Psoas muscle (tissue), 8 donors: ENCODE results near the gene MAMDC4. TPM values are rescaled to one million over a fixed set of nuclear protein-coding genes. Genes with fewer than 3 reads are reported as not detected.

Experiments
- ATAC-seq, 4 donors: fragments of 200-7000 bp; cut with Tn5 transposase; one replicate each; pipeline ENCODE4 v1.9.1; 2020; ENCODE audit warnings: moderate library complexity in 3 of 4, mild to moderate bottlenecking in 2 of 4
- DNase-seq, 2 donors: peaks; one replicate each; pipeline ENCODE4 v3.0.0-alpha.2; 2020
- H3K27ac ChIP-seq: fragments of 200-600 bp; one replicate; pipeline ENCODE4 v1.8.0; 2022
- H3K27me3 ChIP-seq, 3 donors: fragments of 200-600 bp in 1 of 3; one replicate each; pipeline versions ENCODE4 v1.6.1 to v1.8.0; 2013 to 2022; ENCODE audit warnings: low read length in 2 of 3, mild to moderate bottlenecking in 2 of 3, moderate library complexity in 1 of 3; ENCODE audit not compliant: insufficient read depth in 3 of 3
- H3K36me3 ChIP-seq, 2 donors: fragments of 200-600 bp in 1 of 2; one replicate each; pipeline versions ENCODE4 v1.6.1 to v1.8.0; 2013 to 2022; ENCODE audit warnings: low read depth in 1 of 2, mild to moderate bottlenecking in 1 of 2, moderate library complexity in 1 of 2; ENCODE audit not compliant: insufficient read depth in 1 of 2
- H3K4me1 ChIP-seq: fragments of 200-600 bp; one replicate; pipeline ENCODE4 v1.8.0; 2022
- H3K4me3 ChIP-seq: fragments of 200-600 bp; one replicate; pipeline ENCODE4 v1.8.0; 2022; ENCODE audit warnings: mild to moderate bottlenecking
- H3K9me3 ChIP-seq: fragments of 200-600 bp; one replicate; pipeline ENCODE4 v1.8.0; 2022
- WGBS, 3 donors: extraction: QIAGEN DNeasy Blood & Tissue Kit; methylation state at CpG; one replicate each; pipeline versions ENCODE4 v1.1.6 to v1.1.7; 2013; 5-methylcytosine and 5-hydroxymethylcytosine counted together
- intact Hi-C, 2 donors: fragments of 100-400 bp; cut with DNase I; formaldehyde crosslinking; loops; one replicate each; pipeline versions ENCODE4 v1.11.0 to v1.14.2; 2022
- polyA plus RNA-seq, 3 donors: library from polyadenylated mRNA; stranded (reverse); fragments of 200-250 nt; gene quantifications; one replicate each; pipeline ENCODE4 v1.2.3, GENCODE V29; 2013
- total RNA-seq, 4 donors: library from RNA; stranded (reverse); fragmentation: NEBNext Ultra II Directional in 2 of 4; extraction: Animal tissue kit (Norgen Biotek cat#: 25700) in 2 of 4; gene quantifications; one replicate each; pipeline versions ENCODE4 v1.2.1 to v1.2.4, GENCODE V29; 2021 to 2023
- TF ChIP-seq, protein P1 (sequence below): fragments of 200-600 bp; IDR thresholded peaks from one replicate; pipeline ENCODE4 v1.8.0; 2022; ENCODE audit warnings: antibody characterized with exemption
- donor health status: healthy with polysubstance abuse.
- donor health status: DM: no; HTN: no; CAD: no; lungs with moderate emphysema.
- donor health status: Bipolar disorder and iron deficiency.
- donor health status: healthy.
- donor health status: DM: yes; HTN: yes; CAD: no.
- donor health status: DM: no; HTN: no; CAD: no.
- donor health status: DM: no; HTN: no; CAD: no.
- donor health status: DM: yes; HTN: yes; CAD: no.

The MAMDC4 gene
- total and polyA plus RNA-seq, 7 donors, result 1.7 to 7.9 (median 2.9) TPM

DNA sequence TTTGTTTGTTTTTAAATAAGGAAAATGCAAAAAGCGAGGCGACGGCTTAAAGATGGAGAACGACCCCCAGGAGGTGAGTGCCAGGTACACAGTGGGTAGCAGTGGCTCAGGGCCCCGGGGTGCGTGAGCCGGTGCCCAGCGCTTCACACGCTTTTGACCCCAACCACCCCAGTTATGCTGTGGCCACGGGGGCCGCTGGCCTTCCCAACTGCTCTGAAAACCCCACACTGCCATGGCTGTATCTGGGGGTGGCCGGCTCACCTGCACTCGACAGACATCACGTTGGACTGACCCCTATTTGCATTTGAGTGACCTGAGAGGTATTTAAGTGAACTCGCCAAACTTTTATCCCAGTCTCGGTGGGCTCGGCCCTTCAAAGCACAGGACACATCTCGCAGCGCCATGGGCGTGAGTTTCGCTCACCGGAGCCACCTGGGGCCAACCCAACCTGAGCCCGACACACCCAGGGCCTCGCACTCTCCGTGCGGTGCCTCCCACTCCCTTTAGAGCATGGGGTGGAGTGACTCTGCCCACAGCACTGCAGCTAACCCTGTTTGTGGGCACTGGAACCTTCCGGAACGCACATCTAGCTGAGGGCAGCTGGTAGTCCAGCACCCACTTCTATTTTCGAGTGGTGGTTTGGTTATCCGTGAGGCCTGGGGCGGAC is 23.5 kb upstream of the MAMDC4 start:
- Histone ChIP-seq H3K36me3 (peaks cover 0 to 87% of the 10 kb centered on the region in 2 donors), H3K4me1 (no peaks in the 10 kb centered on the region), H3K9me3 (no peaks in the 10 kb centered on the region), H3K27ac (no peak overlapping the region), H3K4me3 (no peak overlapping the region), H3K27me3 (no peaks in the 10 kb centered on the region)
- ATAC-seq (no peak), DNase-seq (no peak)
- 94 to 95% (median 94%) methylated on average over 30 to 31 of the region's 31 CpGs for WGBS, 3 donors
- intact Hi-C loops, result no loop called here
- TF ChIP-seq, protein P1, sequence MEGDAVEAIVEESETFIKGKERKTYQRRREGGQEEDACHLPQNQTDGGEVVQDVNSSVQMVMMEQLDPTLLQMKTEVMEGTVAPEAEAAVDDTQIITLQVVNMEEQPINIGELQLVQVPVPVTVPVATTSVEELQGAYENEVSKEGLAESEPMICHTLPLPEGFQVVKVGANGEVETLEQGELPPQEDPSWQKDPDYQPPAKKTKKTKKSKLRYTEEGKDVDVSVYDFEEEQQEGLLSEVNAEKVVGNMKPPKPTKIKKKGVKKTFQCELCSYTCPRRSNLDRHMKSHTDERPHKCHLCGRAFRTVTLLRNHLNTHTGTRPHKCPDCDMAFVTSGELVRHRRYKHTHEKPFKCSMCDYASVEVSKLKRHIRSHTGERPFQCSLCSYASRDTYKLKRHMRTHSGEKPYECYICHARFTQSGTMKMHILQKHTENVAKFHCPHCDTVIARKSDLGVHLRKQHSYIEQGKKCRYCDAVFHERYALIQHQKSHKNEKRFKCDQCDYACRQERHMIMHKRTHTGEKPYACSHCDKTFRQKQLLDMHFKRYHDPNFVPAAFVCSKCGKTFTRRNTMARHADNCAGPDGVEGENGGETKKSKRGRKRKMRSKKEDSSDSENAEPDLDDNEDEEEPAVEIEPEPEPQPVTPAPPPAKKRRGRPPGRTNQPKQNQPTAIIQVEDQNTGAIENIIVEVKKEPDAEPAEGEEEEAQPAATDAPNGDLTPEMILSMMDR, result no peak

DNA sequence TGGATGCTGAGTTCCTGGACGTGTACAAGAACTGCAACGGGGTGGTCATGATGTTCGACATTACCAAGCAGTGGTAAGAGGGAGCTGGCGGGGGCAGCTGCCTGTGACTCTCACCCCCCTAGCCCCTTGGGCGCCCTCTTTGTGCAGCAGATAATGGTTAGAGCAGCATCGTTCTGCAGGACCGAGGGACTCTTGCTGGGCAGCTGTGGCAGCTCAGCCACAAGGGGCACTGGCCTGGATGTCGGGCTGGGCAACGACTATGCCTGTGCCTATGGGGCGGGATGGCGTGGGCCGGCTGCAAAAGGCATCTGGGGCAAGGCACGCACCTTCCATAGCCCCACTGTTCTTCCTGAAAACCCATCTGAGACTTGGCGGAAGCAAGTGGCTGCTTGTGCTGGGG is 22.7 kb upstream of the MAMDC4 start:
- Histone ChIP-seq H3K27ac (no peak overlapping the region), H3K4me1 (no peaks in the 10 kb centered on the region), H3K27me3 (no peaks in the 10 kb centered on the region), H3K36me3 (peaks cover 0 to 87% of the 10 kb centered on the region in 2 donors), H3K4me3 (no peak overlapping the region), H3K9me3 (no peaks in the 10 kb centered on the region)
- no peak for DNase-seq
- TF ChIP-seq, protein P1, result no peak
- 87 to 91% (median 90%) methylated on average over 14 of the region's 14 CpGs for WGBS, 3 donors
- no peak for ATAC-seq
- intact Hi-C loops, result no loop called here

DNA sequence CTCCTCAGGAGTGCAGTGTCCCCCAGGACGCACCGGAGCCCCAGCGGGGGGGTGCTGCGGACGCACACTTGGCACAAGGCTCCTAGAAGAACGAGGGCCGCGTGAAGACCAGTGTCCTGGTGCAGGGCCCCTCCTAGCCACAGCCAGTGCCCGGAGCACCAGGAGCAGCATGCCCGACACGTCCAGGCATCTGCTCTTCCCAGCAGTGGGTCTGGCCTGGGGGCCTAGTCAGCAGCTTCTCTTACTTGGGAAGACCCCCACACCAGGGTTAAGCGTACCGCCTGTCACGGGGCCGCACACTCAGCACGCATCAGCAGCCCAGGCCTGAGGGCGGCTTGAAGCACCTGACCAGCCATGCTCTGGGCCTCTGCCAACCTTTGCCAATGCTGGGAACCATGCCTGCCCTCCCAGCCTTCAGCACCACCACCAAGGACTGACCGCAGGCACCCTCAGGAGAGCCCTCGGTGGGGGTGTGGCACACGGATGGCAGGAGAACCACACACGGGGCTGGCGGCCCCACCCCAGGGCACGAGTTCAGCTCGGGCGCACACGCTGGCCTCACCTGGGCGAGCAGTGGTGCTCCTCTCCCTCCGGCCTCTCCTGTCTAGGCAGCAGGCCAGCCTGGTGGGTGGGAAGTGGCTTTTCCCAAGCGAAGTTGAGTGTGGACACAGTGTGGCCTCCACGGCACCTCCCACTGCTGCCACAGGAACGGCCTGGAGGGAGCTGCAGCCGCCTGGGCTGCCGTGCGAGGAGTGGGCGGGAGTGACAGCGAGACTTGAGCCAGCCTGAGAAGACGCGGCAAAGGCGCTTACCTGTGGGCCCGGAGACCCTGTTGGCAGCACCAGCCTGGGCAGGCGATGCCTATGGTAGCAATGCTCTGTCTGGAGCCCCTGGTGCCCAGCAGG is 21.9 kb upstream of the MAMDC4 start:
- no peaks in the 10 kb centered on the region for H3K27me3 ChIP-seq
- peaks cover 0 to 81% of the 10 kb centered on the region in 2 donors for H3K36me3 ChIP-seq
- intact Hi-C loops, result no loop called here
- 89 to 93% (median 92%) methylated on average over 41 of the region's 41 CpGs for WGBS, 3 donors
- H3K4me3 ChIP-seq, result no peak overlapping the region
- DNase-seq (no peak), ATAC-seq (peak in 1 of 4 donors; percentile 9)
- no peaks in the 10 kb centered on the region for H3K4me1 ChIP-seq
- no peaks in the 10 kb centered on the region for H3K9me3 ChIP-seq
- TF ChIP-seq, protein P1, result no peak
- H3K27ac ChIP-seq, result no peak overlapping the region

DNA sequence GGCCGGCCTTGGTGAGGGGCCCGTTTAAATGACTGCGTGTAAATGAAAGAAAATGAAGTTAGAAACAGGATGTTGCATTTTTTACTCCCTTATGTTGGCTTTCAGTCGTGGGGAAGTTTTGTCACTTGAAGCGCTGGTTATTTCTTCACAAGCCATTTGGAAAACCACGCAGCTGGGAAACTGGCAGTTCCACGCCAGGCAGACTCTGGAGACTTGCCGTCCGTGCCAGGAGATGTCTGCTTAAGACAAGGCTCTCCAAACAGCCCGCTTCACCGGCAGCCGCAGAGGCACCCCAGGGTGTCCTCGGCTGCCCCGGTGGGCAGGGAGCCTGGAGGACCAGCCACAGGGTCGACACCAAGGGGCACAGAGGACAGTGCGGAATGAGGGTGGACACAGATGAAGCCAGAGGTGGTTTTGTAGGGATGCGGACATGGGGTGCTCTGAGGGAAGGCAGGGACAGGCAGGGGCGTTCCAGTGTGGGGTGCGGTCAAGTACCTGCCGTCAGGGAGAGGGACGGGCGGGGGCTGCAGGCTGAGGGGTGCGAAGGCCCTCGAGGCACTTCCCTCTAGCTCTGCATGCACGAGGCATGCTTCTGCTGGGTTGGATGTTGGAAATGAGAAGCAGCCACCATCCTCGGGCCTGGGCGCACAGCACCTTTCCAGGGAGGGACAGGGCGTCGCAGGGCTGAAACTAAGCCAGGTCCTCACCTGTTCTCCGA is 21.0 kb upstream of the MAMDC4 start:
- intact Hi-C loops, result no loop called here
- Histone ChIP-seq H3K27ac (no peak overlapping the region), H3K27me3 (no peaks in the 10 kb centered on the region), H3K4me3 (no peak overlapping the region), H3K36me3 (peaks cover 0 to 82% of the 10 kb centered on the region in 2 donors), H3K4me1 (no peaks in the 10 kb centered on the region), H3K9me3 (no peaks in the 10 kb centered on the region)
- DNase-seq (no peak), ATAC-seq (no peak)
- 89 to 95% (median 90%) methylated on average over 30 of the region's 30 CpGs for WGBS, 3 donors
- TF ChIP-seq, protein P1, result no peak
